Trophoblast cell (in vitro differentiated cells and primary cell): Measurements from ENCODE around the gene NTF4.

Experiments used
- DNase-seq, 2 donors: peaks; one replicate each; pipeline ENCODE4 v3.0.0-alpha.2; 2016
- H2AFZ ChIP-seq: 2 replicates; pipeline ENCODE4 v1.6.1; 2013; ENCODE audit warnings: low read length, moderate library complexity, mild to moderate bottlenecking; ENCODE audit not compliant: insufficient read depth, poor library complexity
- H2AK5ac ChIP-seq: 2 replicates; pipeline ENCODE4 v1.6.1; 2013; ENCODE audit warnings: mild to moderate bottlenecking, low read length
- H2BK120ac ChIP-seq: 2 replicates; pipeline ENCODE4 v1.6.1; 2013; ENCODE audit warnings: low read length, mild to moderate bottlenecking, moderate library complexity; ENCODE audit not compliant: insufficient read depth, poor library complexity
- H2BK12ac ChIP-seq: 2 replicates; pipeline ENCODE4 v1.6.1; 2013; ENCODE audit warnings: mild to moderate bottlenecking, low read length, moderate library complexity
- H2BK5ac ChIP-seq: 2 replicates; pipeline ENCODE4 v1.6.1; 2013; ENCODE audit warnings: low read length, low read depth, moderate library complexity, mild to moderate bottlenecking; ENCODE audit not compliant: poor library complexity
- H3K14ac ChIP-seq: 2 replicates; pipeline ENCODE4 v1.6.1; 2013; ENCODE audit warnings: mild to moderate bottlenecking, low read length
- H3K18ac ChIP-seq: 2 replicates; pipeline ENCODE4 v1.6.1; 2013; ENCODE audit warnings: mild to moderate bottlenecking, low read length
- H3K23ac ChIP-seq: 2 replicates; pipeline ENCODE4 v1.6.1; 2013; ENCODE audit warnings: low read length
- H3K27ac ChIP-seq: 2 replicates; pipeline ENCODE4 v1.5.1; 2013; ENCODE audit warnings: low read depth, mild to moderate bottlenecking, inconsistent platforms, low read length, moderate library complexity
- H3K27me3 ChIP-seq: 2 replicates; pipeline ENCODE4 v1.6.1; 2013; ENCODE audit warnings: inconsistent platforms, mild to moderate bottlenecking, low read length, moderate library complexity; ENCODE audit not compliant: insufficient read depth
- H3K36me3 ChIP-seq, 2 experiments: 1 replicate in 1 of 2; 2 replicates in 1 of 2; pipeline ENCODE4 v1.6.1; 2013; ENCODE audit warnings: low read length in 2 of 2, mild to moderate bottlenecking in 2 of 2, moderate library complexity in 1 of 2; ENCODE audit not compliant: insufficient read depth in 2 of 2, control insufficient read depth in 1 of 2
- H3K4ac ChIP-seq: 2 replicates; pipeline ENCODE4 v1.6.1; 2013; ENCODE audit warnings: low read depth, mild to moderate bottlenecking, low read length, moderate library complexity
- H3K4me1 ChIP-seq, 2 experiments: 1 replicate in 1 of 2; 2 replicates in 1 of 2; pipeline ENCODE4 v1.6.1; 2013; ENCODE audit warnings: low read length in 2 of 2, mild to moderate bottlenecking in 2 of 2, moderate library complexity in 1 of 2; ENCODE audit not compliant: insufficient read depth in 2 of 2, control insufficient read depth in 1 of 2
- H3K4me2 ChIP-seq: 2 replicates; pipeline ENCODE4 v1.6.1; 2013; ENCODE audit warnings: inconsistent platforms, mild to moderate bottlenecking, low read length, moderate library complexity
- H3K4me3 ChIP-seq: 2 replicates; pipeline ENCODE4 v1.5.1; 2013; ENCODE audit warnings: mild to moderate bottlenecking, low read depth, low read length, inconsistent platforms
- H3K79me1 ChIP-seq: one replicate; pipeline ENCODE4 v1.6.1; 2013; ENCODE audit warnings: low read length
- H3K79me2 ChIP-seq: 2 replicates; pipeline ENCODE4 v1.6.1; 2013; ENCODE audit warnings: low read length, mild to moderate bottlenecking; ENCODE audit not compliant: control insufficient read depth, insufficient read depth, poor library complexity
- H3K9ac ChIP-seq: 2 replicates; pipeline ENCODE4 v1.6.1; 2013; ENCODE audit warnings: mild to moderate bottlenecking, low read length
- H3K9me3 ChIP-seq: 2 replicates; pipeline ENCODE4 v1.6.1; 2013; ENCODE audit warnings: low read depth, mild to moderate bottlenecking, control low read depth, inconsistent platforms, low read length; ENCODE audit not compliant: insufficient read depth
- H4K12ac ChIP-seq: 2 replicates; pipeline ENCODE4 v1.6.1; 2013; ENCODE audit warnings: low read depth, mild to moderate bottlenecking, low read length, moderate library complexity
- H4K8ac ChIP-seq: 2 replicates; pipeline ENCODE4 v1.6.1; 2013; ENCODE audit warnings: low read depth, mild to moderate bottlenecking, low read length, moderate library complexity
- H4K91ac ChIP-seq: one replicate; pipeline ENCODE4 v1.6.1; 2013; ENCODE audit warnings: low read depth, mild to moderate bottlenecking, low read length, moderate library complexity
- WGBS: extraction: QIAGEN DNeasy Blood & Tissue Kit; methylation state at CpG from one replicate; pipeline ENCODE4 v1.1.7; 2013; ENCODE audit warnings: missing lambda C conversion rate; ENCODE audit not compliant: insufficient read length, insufficient coverage; ENCODE audit errors: extremely low coverage; 5-methylcytosine and 5-hydroxymethylcytosine counted together

NTF4 gene

DNA sequence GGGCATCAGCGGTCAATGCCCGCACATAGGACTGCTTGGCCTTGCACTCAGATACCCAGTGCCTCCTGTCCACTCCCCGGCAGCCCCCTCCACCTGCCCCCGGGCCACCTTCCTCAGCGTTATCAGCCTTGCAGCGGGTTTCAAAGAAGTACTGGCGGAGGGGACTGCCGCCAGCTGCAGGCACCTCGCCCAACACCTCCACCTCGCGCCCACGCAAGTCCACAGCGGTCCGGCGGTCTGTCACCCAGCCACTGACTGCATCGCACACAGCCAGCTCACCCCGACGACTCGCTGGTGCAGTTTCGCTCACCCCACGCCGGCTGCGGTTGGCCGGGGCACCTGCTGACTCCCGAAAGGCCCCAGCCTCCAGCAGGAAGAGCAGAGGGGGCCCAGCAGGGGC lies 3.2 kb downstream of the NTF4 start:
- H3K9me3 ChIP-seq = peaks cover 2% of the 10 kb centered on the region
- no peak overlapping the region for H3K18ac ChIP-seq
- no peak for DNase-seq
- no peak overlapping the region for H4K91ac ChIP-seq
- H2BK5ac ChIP-seq = no peak overlapping the region
- no peak overlapping the region for H3K4me3 ChIP-seq
- peaks cover 0 to 2% of the 10 kb centered on the region in 2 experiments for H3K36me3 ChIP-seq
- peaks cover 5% of the 10 kb centered on the region for H3K79me2 ChIP-seq
- H2AK5ac ChIP-seq = no peak overlapping the region
- no CpG with 5 or more reads among the region's 25 CpGs for WGBS
- H2BK12ac ChIP-seq = no peak overlapping the region
- no peak overlapping the region for H3K23ac ChIP-seq
- no peak overlapping the region for H3K14ac ChIP-seq
- peaks cover 22 to 36% of the 10 kb centered on the region in 2 experiments for H3K4me1 ChIP-seq
- H4K12ac ChIP-seq = no peak overlapping the region
- H3K27me3 ChIP-seq = peaks cover 5% of the 10 kb centered on the region
- H3K79me1 ChIP-seq = peaks cover 24% of the 10 kb centered on the region
- H2AFZ ChIP-seq = no peak overlapping the region
- no peak overlapping the region for H3K27ac ChIP-seq
- H2BK120ac ChIP-seq = no peak overlapping the region
- H4K8ac ChIP-seq = no peak overlapping the region
- no peak overlapping the region for H3K9ac ChIP-seq
- H3K4ac ChIP-seq = no peak overlapping the region
- no peak overlapping the region for H3K4me2 ChIP-seq

- no CpG with 5 or more reads among the region's 2 CpGs for WGBS
- peaks cover 19 to 32% of the 10 kb centered on the region in 2 experiments for H3K4me1 ChIP-seq
- H3K4me3 ChIP-seq = no peak overlapping the region
- H3K14ac ChIP-seq = no peak overlapping the region
- no peak overlapping the region for H3K9ac ChIP-seq
- H2BK120ac ChIP-seq = no peak overlapping the region
- no peak overlapping the region for H3K18ac ChIP-seq
- H4K8ac ChIP-seq = no peak overlapping the region
- no peak overlapping the region for H4K12ac ChIP-seq
- H3K36me3 ChIP-seq = peaks cover 0 to 2% of the 10 kb centered on the region in 2 experiments
- H3K23ac ChIP-seq = no peak overlapping the region
- peaks cover 1% of the 10 kb centered on the region for H3K9me3 ChIP-seq
- H3K79me2 ChIP-seq = peaks cover 8% of the 10 kb centered on the region
- H2BK5ac ChIP-seq = no peak overlapping the region
- peaks cover 26% of the 10 kb centered on the region for H3K79me1 ChIP-seq
- no peak overlapping the region for H4K91ac ChIP-seq
- H3K4me2 ChIP-seq = no peak overlapping the region
- H2AFZ ChIP-seq = no peak overlapping the region
- H3K27me3 ChIP-seq = peaks cover 5% of the 10 kb centered on the region
- no peak overlapping the region for H3K4ac ChIP-seq
- H2AK5ac ChIP-seq = no peak overlapping the region
- no peak for DNase-seq
- H3K27ac ChIP-seq = no peak overlapping the region
- no peak overlapping the region for H2BK12ac ChIP-seq
Observed at GRCh38 chr19:49061000-49061399, 3.6 kb downstream of the NTF4 start.

DNA sequence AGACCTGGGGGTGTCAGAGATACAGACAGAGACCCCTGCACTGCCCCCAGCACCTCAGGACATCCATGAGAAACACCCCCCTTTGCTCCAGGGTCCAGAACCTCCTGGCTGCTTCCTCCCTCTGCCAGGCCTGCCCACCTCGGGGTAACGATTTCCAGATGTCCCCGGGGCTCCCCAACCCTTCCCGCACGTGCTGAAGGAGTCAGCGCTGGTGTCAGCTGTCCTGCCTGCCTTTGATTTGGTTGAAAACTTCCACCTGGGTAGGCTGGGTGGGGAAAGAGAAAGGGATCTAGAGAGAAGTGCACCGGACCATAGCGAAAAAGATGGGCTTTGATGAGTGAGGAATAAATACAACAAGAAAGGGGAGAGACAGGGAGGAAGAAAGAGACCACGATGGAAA lies 5.6 kb downstream of the NTF4 start:
- Histone ChIP-seq H2AFZ (no peak overlapping the region), H3K4ac (no peak overlapping the region), H3K27me3 (peaks cover 5% of the 10 kb centered on the region), H2AK5ac (no peak overlapping the region), H3K4me2 (no peak overlapping the region), H4K12ac (no peak overlapping the region), H3K23ac (no peak overlapping the region), H2BK5ac (no peak overlapping the region), H3K4me3 (no peak overlapping the region), H2BK12ac (no peak overlapping the region), H3K79me2 (peaks cover 4% of the 10 kb centered on the region), H3K9ac (no peak overlapping the region), H3K4me1 (peaks cover 9 to 22% of the 10 kb centered on the region in 2 experiments), H2BK120ac (no peak overlapping the region), H4K8ac (no peak overlapping the region), H3K79me1 (peaks cover 16% of the 10 kb centered on the region), H4K91ac (no peak overlapping the region), H3K27ac (no peak overlapping the region), H3K18ac (no peak overlapping the region), H3K9me3 (no peaks in the 10 kb centered on the region), H3K36me3 (peaks cover 0 to 2% of the 10 kb centered on the region in 2 experiments), H3K14ac (no peak overlapping the region)
- no CpG with 5 or more reads among the region's 9 CpGs for WGBS
- DNase-seq = no peak

DNA sequence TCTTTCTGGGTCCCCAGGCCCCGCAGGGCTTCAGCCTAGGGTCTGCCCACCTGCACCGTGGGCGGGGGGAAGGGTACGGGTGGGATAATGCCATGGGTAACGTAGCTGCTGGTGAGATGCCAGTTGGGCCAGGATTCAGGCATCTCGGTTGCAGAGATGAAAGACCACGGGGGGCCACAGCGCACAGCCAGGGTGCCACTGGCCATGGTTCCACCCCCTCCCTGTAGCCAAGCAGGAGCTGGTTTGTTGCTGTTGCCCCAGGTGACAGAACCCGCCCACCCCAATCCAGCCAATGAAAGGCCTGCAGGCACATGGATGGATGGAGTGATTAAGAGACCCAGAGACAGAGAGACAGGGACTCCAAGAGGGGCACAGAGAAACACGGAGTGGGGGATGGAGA lies 6.1 kb downstream of the NTF4 start:
- WGBS = no CpG with 5 or more reads among the region's 10 CpGs
- H3K4ac ChIP-seq = no peak overlapping the region
- H2BK5ac ChIP-seq = no peak overlapping the region
- no peak for DNase-seq
- H3K4me1 ChIP-seq = peaks cover 5 to 17% of the 10 kb centered on the region in 2 experiments
- H3K23ac ChIP-seq = no peak overlapping the region
- no peak overlapping the region for H3K27ac ChIP-seq
- H2AFZ ChIP-seq = no peak overlapping the region
- H3K36me3 ChIP-seq = peaks cover 0 to 2% of the 10 kb centered on the region in 2 experiments
- peaks cover under 1% of the 10 kb centered on the region for H3K9me3 ChIP-seq
- no peak overlapping the region for H3K9ac ChIP-seq
- no peak overlapping the region for H3K14ac ChIP-seq
- peaks cover 4% of the 10 kb centered on the region for H3K79me2 ChIP-seq
- no peak overlapping the region for H3K4me2 ChIP-seq
- H3K18ac ChIP-seq = no peak overlapping the region
- no peak overlapping the region for H4K91ac ChIP-seq
- H2BK120ac ChIP-seq = no peak overlapping the region
- peaks cover 16% of the 10 kb centered on the region for H3K79me1 ChIP-seq
- no peak overlapping the region for H3K4me3 ChIP-seq
- no peak overlapping the region for H4K12ac ChIP-seq
- H4K8ac ChIP-seq = no peak overlapping the region
- H2BK12ac ChIP-seq = no peak overlapping the region
- H2AK5ac ChIP-seq = no peak overlapping the region
- H3K27me3 ChIP-seq = peaks cover 5% of the 10 kb centered on the region
